A549 (cell line): ENCODE results near the gene RAE1. TPM values are rescaled to one million over a fixed set of nuclear protein-coding genes. Genes with fewer than 3 reads are reported as not detected.

Source experiments
- ATAC-seq, 2 experiments: fragments of 200-7000 bp in 1 of 2; fragments of >200 bp in 1 of 2; cut with Nextera tagmentation in 1 of 2; cut with Tn5 transposase in 1 of 2; 3 replicates each; pipeline versions ENCODE4 v1.8.0 to v1.9.1; 2018 to 2020; ENCODE audit warnings: mild to moderate bottlenecking in 1 of 2, moderate library complexity in 1 of 2
- CTCF ChIA-PET: fragments of 300-600 bp; sonication (Branson Sonifier 250); formaldehyde crosslinking; extraction: SDS; loops from one replicate; lab custom pipeline; 2021; ENCODE audit warnings: antibody characterized with exemption, inconsistent platforms; lab: Yijun Ruan, JAX
- POLR2A ChIA-PET: fragments of 350-600 bp; formaldehyde crosslinking; extraction: SDS; loops from one replicate; lab custom pipeline; 2021; ENCODE audit warnings: antibody characterized with exemption, inconsistent platforms; lab: Yijun Ruan, JAX
- DNase-seq, 2 experiments: peaks; one replicate each; pipeline versions ENCODE4 v3.0.0 to v3.0.0-alpha.2; 2011 to 2016; ENCODE audit warnings: low read depth in 1 of 2, low spot score in 1 of 2
- FAIRE-seq: peaks from 2 replicates; lab custom pipeline; 2011; peaks lifted over from hg19 to GRCh38; lab: Jason Lieb, UNC
- H3K27ac ChIP-seq, 2 experiments: fragments of >200 bp; sonication (Bioruptor Twin); formaldehyde crosslinking; 3 replicates each; pipeline ENCODE4 v1.5.1; 2016 to 2017
- H3K4me1 ChIP-seq: fragments of >200 bp; sonication (Bioruptor Twin); formaldehyde crosslinking; 3 replicates; pipeline ENCODE4 v1.6.1; 2016
- H3K4me2 ChIP-seq: fragments of >200 bp; sonication (Bioruptor Twin); formaldehyde crosslinking; 3 replicates; pipeline ENCODE4 v1.6.1; 2016
- H3K4me3 ChIP-seq: fragments of >200 bp; sonication (Bioruptor Twin); formaldehyde crosslinking; 3 replicates; pipeline ENCODE4 v1.5.1; 2016
- H3K9me3 ChIP-seq: fragments of >200 bp; sonication (Bioruptor Twin); formaldehyde crosslinking; 3 replicates; pipeline ENCODE4 v1.6.1; 2016
- BHLHE40 ChIP-seq: IDR thresholded peaks from 2 replicates; pipeline ENCODE4 v1.6.1; 2012; ENCODE audit warnings: low read depth, low read length, inconsistent platforms
- CBX2 ChIP-seq: fragments of 200-600 bp; sonication (generic); IDR thresholded peaks from 2 replicates; pipeline ENCODE4 v1.6.1; 2016; ENCODE audit warnings: low read depth, mild to moderate bottlenecking, borderline replicate concordance
- CBX8 ChIP-seq: fragments of 200-600 bp; sonication (generic); IDR thresholded peaks from 2 replicates; pipeline ENCODE4 v1.6.1; 2016
- CHD2 ChIP-seq: fragments of 150-350 bp; IDR thresholded peaks from 2 replicates; pipeline ENCODE4 v1.6.1; 2014; ENCODE audit warnings: low read length; ENCODE audit not compliant: partially characterized antibody
- CHD4 ChIP-seq: fragments of 200-600 bp; sonication (generic); IDR thresholded peaks from 2 replicates; pipeline ENCODE4 v1.6.1; 2016; ENCODE audit warnings: antibody characterized with exemption, mild to moderate bottlenecking, borderline replicate concordance
- EHF ChIP-seq: fragments of 250-450 bp; sonication (Bioruptor Pico); IDR thresholded peaks from 2 replicates; pipeline ENCODE4 v1.5.0; 2020; ENCODE audit warnings: mild to moderate bottlenecking
- ESRRA ChIP-seq: fragments of 150-350 bp; IDR thresholded peaks from 2 replicates; pipeline ENCODE4 v1.6.1; 2014; ENCODE audit warnings: mild to moderate bottlenecking, low read length, borderline replicate concordance
- HDAC2 ChIP-seq: fragments of 200-600 bp; sonication (generic); IDR thresholded peaks from 2 replicates; pipeline ENCODE4 v1.6.1; 2016
- HOXB13 ChIP-seq: fragments of 250-450 bp; sonication (Bioruptor Pico); IDR thresholded peaks from 2 replicates; pipeline ENCODE4 v1.5.0; 2020; ENCODE audit warnings: low read depth, mild to moderate bottlenecking, moderate library complexity
- JUNB ChIP-seq: fragments of >200 bp; sonication (Bioruptor Twin); formaldehyde crosslinking; IDR thresholded peaks from 2 replicates; pipeline ENCODE4 v1.6.1; 2016
- KDM5A ChIP-seq: fragments of 200-600 bp; sonication (generic); IDR thresholded peaks from 2 replicates; pipeline ENCODE4 v1.6.1; 2016; ENCODE audit warnings: antibody characterized with exemption, mild to moderate bottlenecking
- MAFK ChIP-seq: fragments of 450-650 bp; IDR thresholded peaks from 2 replicates; pipeline ENCODE4 v1.6.1; 2014; ENCODE audit not compliant: partially characterized antibody
- MAZ ChIP-seq: fragments of 150-350 bp; IDR thresholded peaks from 2 replicates; pipeline ENCODE4 v1.6.1; 2014; ENCODE audit warnings: antibody characterized with exemption, low read depth, low read length, borderline replicate concordance
- MYC ChIP-seq: IDR thresholded peaks from 2 replicates; pipeline ENCODE4 v1.6.1; 2012; ENCODE audit warnings: mild to moderate bottlenecking, inconsistent platforms, low read length, improper control_type of control experiment, borderline replicate concordance
- NFE2L2 ChIP-seq: fragments of 150-350 bp; conservative IDR thresholded peaks from 2 replicates; pipeline ENCODE4 v1.6.1; 2014; ENCODE audit warnings: low read length
- NR3C1 ChIP-seq: fragments of >200 bp; sonication (Bioruptor Twin); formaldehyde crosslinking; IDR thresholded peaks from 3 replicates; pipeline ENCODE4 v1.6.1; 2017
- PHF8 ChIP-seq: fragments of 200-600 bp; sonication (generic); IDR thresholded peaks from 2 replicates; pipeline ENCODE4 v1.6.1; 2016; ENCODE audit warnings: low read depth, mild to moderate bottlenecking, antibody characterized with exemption, moderate library complexity, borderline replicate concordance
- RNF2 ChIP-seq: fragments of 200-600 bp; sonication (generic); IDR thresholded peaks from 2 replicates; pipeline ENCODE4 v1.6.1; 2016; ENCODE audit warnings: low read depth, mild to moderate bottlenecking, antibody characterized with exemption, moderate library complexity, borderline replicate concordance
- TP53 ChIP-seq: fragments of 250-450 bp; sonication (Bioruptor Pico); IDR thresholded peaks from 2 replicates; pipeline ENCODE4 v1.5.0; 2021; ENCODE audit warnings: mild to moderate bottlenecking, moderate library complexity
- ZC3H11A ChIP-seq: fragments of 450-650 bp; IDR thresholded peaks from 2 replicates; pipeline ENCODE4 v1.6.1; 2014; ENCODE audit warnings: antibody characterized with exemption, mild to moderate bottlenecking
- ZFP36 ChIP-seq: fragments of 450-650 bp; IDR thresholded peaks from 2 replicates; pipeline ENCODE4 v1.6.1; 2014; ENCODE audit warnings: borderline replicate concordance; ENCODE audit not compliant: partially characterized antibody
- ZNF302 ChIP-seq: fragments of 250-450 bp; sonication (Bioruptor Pico); IDR thresholded peaks from 2 replicates; pipeline ENCODE4 v1.9.0; 2021; ENCODE audit warnings: inconsistent platforms, mild to moderate bottlenecking, moderate library complexity
- WGBS: methylation state at CpG from one replicate; pipeline ENCODE4 v1.1.6; 2017; ENCODE audit errors: missing lambda C conversion rate; 5-methylcytosine and 5-hydroxymethylcytosine counted together
- polyA plus RNA-seq, 4 experiments: library from polyadenylated mRNA; depleted of rRNA in 3 of 4; stranded (reverse); fragments of >200 nt; fragmentation: RNase III in 1 of 4; extraction: RNeasy Plus Mini Kit Qiagen cat#74134 plus additional on column Dnase treatment in 1 of 4; gene quantifications; 2 replicates in 3 of 4; 3 replicates in 1 of 4; pipeline ENCODE4 v1.2.3, GENCODE V29; 2011 to 2017
- TF ChIP-seq, protein P1 (sequence below): IDR thresholded peaks from 2 replicates; pipeline ENCODE4 v1.6.1; 2012
- TF ChIP-seq, protein P2 (sequence below): fragments of >200 bp; sonication (Bioruptor Twin); formaldehyde crosslinking; IDR thresholded peaks from 2 replicates; pipeline ENCODE4 v1.6.1; 2016
- TF ChIP-seq, protein P3 (sequence below): fragments of 150-350 bp; IDR thresholded peaks from 2 replicates; pipeline ENCODE4 v1.6.1; 2014; ENCODE audit warnings: low read depth, mild to moderate bottlenecking, low read length
- TF ChIP-seq, protein P4 (sequence below): fragments of >200 bp; sonication (Bioruptor Twin); formaldehyde crosslinking; IDR thresholded peaks from 3 replicates; pipeline ENCODE4 v1.5.1; 2016
- TF ChIP-seq, protein P5 (sequence below): fragments of 250-450 bp; sonication (Bioruptor Pico); IDR thresholded peaks from 2 replicates; pipeline ENCODE4 v1.5.0; 2020; ENCODE audit warnings: low read depth, mild to moderate bottlenecking, moderate library complexity
- TF ChIP-seq, protein P6 (sequence below): IDR thresholded peaks from 2 replicates; pipeline ENCODE4 v1.6.1; 2012; ENCODE audit warnings: low read depth, borderline replicate concordance
- TF ChIP-seq, protein P7 (sequence below): fragments of 450-650 bp; IDR thresholded peaks from 2 replicates; pipeline ENCODE4 v1.6.1; 2014; ENCODE audit warnings: antibody characterized with exemption
- TF ChIP-seq, protein P8 (sequence below): IDR thresholded peaks from 2 replicates; pipeline ENCODE4 v1.6.1; 2012

Gene RAE1
- polyA plus RNA-seq, 2 of the 4 experiments (the other 2 are of a cell fraction) = 54.7 to 69.6 TPM

DNA sequence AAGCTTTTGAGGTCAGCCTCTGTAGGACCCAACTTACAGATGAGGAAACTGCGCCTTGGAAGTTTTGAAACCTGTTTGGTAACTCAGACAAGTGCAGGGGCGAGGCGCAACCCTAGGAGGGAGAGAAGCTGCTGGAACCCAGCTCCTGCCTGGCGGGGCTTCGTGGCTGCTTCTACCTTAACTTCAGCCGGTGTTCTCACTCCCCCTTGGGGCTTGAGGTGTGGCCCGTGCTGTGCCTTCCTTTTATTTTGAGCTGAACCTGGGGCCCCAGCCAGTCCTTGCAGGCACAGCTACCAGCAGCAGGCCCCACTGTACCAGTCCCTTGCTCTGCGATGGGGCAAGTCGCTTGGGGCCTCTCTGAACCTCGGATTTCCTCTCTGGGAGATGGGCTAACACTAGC is 52.2 kb downstream of the RAE1 start:
- Histone ChIP-seq H3K4me3 (no peak overlapping the region), H3K4me1 (no peaks in the 10 kb centered on the region), H3K27ac (no peak overlapping the region), H3K9me3 (no peaks in the 10 kb centered on the region), H3K4me2 (no peak overlapping the region)
- TF ChIP-seq ZNF302 (no peak), JUNB (no peak), CHD4 (no peak), PHF8 (no peak), ZFP36 (no peak), EHF (CRISPR knock-in tag) (no peak), HDAC2 (no peak), NR3C1 (no peak), MAZ (no peak), ZC3H11A (no peak), MYC (no peak), RNF2 (no peak), CHD2 (no peak)
- TF ChIP-seq, protein P1, sequence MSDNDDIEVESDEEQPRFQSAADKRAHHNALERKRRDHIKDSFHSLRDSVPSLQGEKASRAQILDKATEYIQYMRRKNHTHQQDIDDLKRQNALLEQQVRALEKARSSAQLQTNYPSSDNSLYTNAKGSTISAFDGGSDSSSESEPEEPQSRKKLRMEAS = no peak
- TF ChIP-seq, protein P2, sequence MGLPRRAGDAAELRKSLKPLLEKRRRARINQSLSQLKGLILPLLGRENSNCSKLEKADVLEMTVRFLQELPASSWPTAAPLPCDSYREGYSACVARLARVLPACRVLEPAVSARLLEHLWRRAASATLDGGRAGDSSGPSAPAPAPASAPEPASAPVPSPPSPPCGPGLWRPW = no peak
- TF ChIP-seq, protein P3, sequence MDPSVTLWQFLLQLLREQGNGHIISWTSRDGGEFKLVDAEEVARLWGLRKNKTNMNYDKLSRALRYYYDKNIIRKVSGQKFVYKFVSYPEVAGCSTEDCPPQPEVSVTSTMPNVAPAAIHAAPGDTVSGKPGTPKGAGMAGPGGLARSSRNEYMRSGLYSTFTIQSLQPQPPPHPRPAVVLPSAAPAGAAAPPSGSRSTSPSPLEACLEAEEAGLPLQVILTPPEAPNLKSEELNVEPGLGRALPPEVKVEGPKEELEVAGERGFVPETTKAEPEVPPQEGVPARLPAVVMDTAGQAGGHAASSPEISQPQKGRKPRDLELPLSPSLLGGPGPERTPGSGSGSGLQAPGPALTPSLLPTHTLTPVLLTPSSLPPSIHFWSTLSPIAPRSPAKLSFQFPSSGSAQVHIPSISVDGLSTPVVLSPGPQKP = no peak
- TF ChIP-seq, protein P4, sequence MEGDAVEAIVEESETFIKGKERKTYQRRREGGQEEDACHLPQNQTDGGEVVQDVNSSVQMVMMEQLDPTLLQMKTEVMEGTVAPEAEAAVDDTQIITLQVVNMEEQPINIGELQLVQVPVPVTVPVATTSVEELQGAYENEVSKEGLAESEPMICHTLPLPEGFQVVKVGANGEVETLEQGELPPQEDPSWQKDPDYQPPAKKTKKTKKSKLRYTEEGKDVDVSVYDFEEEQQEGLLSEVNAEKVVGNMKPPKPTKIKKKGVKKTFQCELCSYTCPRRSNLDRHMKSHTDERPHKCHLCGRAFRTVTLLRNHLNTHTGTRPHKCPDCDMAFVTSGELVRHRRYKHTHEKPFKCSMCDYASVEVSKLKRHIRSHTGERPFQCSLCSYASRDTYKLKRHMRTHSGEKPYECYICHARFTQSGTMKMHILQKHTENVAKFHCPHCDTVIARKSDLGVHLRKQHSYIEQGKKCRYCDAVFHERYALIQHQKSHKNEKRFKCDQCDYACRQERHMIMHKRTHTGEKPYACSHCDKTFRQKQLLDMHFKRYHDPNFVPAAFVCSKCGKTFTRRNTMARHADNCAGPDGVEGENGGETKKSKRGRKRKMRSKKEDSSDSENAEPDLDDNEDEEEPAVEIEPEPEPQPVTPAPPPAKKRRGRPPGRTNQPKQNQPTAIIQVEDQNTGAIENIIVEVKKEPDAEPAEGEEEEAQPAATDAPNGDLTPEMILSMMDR = no peak
- TF ChIP-seq, protein P5, sequence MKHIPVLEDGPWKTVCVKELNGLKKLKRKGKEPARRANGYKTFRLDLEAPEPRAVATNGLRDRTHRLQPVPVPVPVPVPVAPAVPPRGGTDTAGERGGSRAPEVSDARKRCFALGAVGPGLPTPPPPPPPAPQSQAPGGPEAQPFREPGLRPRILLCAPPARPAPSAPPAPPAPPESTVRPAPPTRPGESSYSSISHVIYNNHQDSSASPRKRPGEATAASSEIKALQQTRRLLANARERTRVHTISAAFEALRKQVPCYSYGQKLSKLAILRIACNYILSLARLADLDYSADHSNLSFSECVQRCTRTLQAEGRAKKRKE (CRISPR knock-in tag) = no peak
- TF ChIP-seq, protein P6, sequence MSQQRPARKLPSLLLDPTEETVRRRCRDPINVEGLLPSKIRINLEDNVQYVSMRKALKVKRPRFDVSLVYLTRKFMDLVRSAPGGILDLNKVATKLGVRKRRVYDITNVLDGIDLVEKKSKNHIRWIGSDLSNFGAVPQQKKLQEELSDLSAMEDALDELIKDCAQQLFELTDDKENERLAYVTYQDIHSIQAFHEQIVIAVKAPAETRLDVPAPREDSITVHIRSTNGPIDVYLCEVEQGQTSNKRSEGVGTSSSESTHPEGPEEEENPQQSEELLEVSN = no peak
- no peak for DNase-seq
- ChIA-PET CTCF (interaction anchor here (2.0 to 2.6 kb wide), 3 partner anchors 10 to 96 kb away, joined by 4 to 9 read pairs (median 5); no protein-coding TSS in a partner anchor), POLR2A (interaction anchor here (0.6 kb wide), 1 partner anchor 12 kb away, joined by 3 read pairs; the partner anchor contains the start of gene RBM38)
- no peak for FAIRE-seq
- ATAC-seq = no peak
- WGBS = 94% methylated on average over 10 of the region's 10 CpGs

DNA sequence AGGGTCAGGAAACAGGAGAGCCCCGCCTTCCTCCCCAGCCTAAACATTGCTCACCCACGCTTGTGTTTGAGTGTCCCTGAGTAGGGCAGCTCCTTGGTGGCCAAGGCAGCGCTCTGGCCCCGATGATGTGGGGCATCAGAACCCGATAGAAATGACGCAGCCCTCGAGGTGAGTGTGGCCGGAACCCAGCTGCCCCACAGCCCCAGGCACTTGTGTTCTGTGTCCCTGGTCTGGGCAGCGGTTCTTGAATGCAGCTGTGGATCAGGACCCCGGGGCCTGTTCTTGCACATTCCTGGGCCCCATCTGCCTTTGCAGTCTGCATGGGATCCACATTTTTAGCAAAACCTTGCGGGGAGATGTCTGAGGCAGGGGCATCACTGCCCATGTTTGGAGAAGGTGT is 53.0 kb downstream of the RAE1 start:
- ChIA-PET CTCF (interaction anchor here (1.4 to 2.6 kb wide), 2 partner anchors 9 to 20 kb away, joined by 5 to 9 read pairs; no protein-coding TSS in a partner anchor), POLR2A (interaction anchor here (0.6 kb wide), 1 partner anchor 13 kb away, joined by 3 read pairs; the partner anchor contains the start of gene RBM38)
- no peak overlapping the region for H3K27ac ChIP-seq
- H3K4me1 ChIP-seq = no peaks in the 10 kb centered on the region
- FAIRE-seq (no peak), ATAC-seq (no peak), DNase-seq (no peak)
- no peak overlapping the region for H3K4me2 ChIP-seq
- no peaks in the 10 kb centered on the region for H3K9me3 ChIP-seq
- no peak overlapping the region for H3K4me3 ChIP-seq
- WGBS = 99% methylated on average over 9 of the region's 11 CpGs
- TF ChIP-seq CBX8 = no peak
- TF ChIP-seq KDM5A = no peak
- TF ChIP-seq NFE2L2 = no peak
- TF ChIP-seq, protein P3 = no peak
- TF ChIP-seq BHLHE40 = no peak
- TF ChIP-seq PHF8 = no peak
- no peak for TF ChIP-seq CHD2
- TF ChIP-seq ESRRA = no peak
- TF ChIP-seq HOXB13 = no peak
- TF ChIP-seq, protein P7, sequence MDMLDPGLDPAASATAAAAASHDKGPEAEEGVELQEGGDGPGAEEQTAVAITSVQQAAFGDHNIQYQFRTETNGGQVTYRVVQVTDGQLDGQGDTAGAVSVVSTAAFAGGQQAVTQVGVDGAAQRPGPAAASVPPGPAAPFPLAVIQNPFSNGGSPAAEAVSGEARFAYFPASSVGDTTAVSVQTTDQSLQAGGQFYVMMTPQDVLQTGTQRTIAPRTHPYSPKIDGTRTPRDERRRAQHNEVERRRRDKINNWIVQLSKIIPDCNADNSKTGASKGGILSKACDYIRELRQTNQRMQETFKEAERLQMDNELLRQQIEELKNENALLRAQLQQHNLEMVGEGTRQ = no peak
- TF ChIP-seq CBX2 = no peak
- TF ChIP-seq, protein P8, sequence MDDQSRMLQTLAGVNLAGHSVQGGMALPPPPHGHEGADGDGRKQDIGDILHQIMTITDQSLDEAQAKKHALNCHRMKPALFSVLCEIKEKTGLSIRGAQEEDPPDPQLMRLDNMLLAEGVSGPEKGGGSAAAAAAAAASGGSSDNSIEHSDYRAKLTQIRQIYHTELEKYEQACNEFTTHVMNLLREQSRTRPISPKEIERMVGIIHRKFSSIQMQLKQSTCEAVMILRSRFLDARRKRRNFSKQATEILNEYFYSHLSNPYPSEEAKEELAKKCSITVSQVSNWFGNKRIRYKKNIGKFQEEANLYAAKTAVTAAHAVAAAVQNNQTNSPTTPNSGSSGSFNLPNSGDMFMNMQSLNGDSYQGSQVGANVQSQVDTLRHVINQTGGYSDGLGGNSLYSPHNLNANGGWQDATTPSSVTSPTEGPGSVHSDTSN = no peak
- no peak for TF ChIP-seq NR3C1
- TF ChIP-seq TP53 (CRISPR knock-in tag) = no peak
- TF ChIP-seq, protein P2 = no peak
- TF ChIP-seq MAFK = no peak
- no peak for TF ChIP-seq ZNF302
